ENCODE measurements around the gene KRCC1.
"Not testable (repeated sequence)": the region's sequence is repeated elsewhere in the genome, so short reads cannot be mapped to it uniquely, and the experiment has no call there.

The KRCC1 gene

DNA sequence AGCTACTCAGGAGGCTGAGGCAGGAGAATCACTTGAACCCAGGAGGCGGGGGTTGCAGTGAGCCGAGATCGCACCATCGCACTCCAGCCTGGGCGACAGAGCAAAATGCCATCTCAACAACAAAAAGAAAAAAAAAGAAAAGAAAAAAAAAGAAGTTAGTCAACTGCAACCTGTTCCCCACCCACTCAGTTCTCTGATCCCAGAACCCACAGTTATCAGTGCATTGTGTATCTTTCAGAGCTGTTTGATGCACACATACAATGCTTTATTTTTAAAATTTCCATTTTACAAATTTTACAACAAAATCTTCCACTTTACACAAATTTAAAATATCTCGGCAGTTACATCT lies 53.2 kb downstream of the KRCC1 start:
- Histone ChIP-seq H3K27ac (ENCODE audit: low read depth, low read length, severe bottlenecking) (no peak overlapping the region), H3K36me3 (ENCODE audit: control insufficient read depth, insufficient read depth, low read length) (no peaks in the 10 kb centered on the region), H3K4me3 (ENCODE audit: extremely low read depth, insufficient read depth, low read length, poor library complexity, severe bottlenecking) (no peak overlapping the region), H3K4me1 (ENCODE audit: control insufficient read depth, insufficient read depth, low read length, poor library complexity, severe bottlenecking) (no peaks in the 10 kb centered on the region), H3K9me3 (ENCODE audit: control insufficient read depth, low read length) (no peaks in the 10 kb centered on the region)
- WGBS, 2 experiments (ENCODE audit: insufficient coverage in 2 of 2) = 93% methylated on average over 4 of the region's 6 CpGs; no CpG with 5 or more reads in 1 of the 2 experiments

DNA sequence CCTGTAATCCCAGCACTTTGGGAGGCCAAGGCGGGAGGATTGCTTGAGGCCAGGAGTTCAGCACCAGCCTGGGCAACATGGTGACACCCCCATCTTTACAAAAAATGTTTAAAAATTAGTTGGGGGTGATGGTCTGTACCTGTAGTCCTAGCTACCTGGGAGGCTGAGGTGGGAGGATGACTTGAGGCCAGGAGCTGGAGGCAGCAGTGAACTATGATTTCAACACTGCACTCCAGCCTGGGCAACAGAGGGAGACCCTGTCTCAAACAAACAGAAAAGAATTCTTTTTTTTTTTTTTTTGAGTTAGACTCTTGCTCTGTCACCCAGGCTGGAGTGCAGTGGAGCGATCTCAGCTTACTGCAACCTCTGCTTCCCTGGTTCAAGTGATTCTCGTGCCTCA lies 55.1 kb downstream of the KRCC1 start:
- not testable (repeated sequence) for H3K4me3 ChIP-seq (ENCODE audit: extremely low read depth, insufficient read depth, low read length, poor library complexity, severe bottlenecking); H3K27ac ChIP-seq (ENCODE audit: low read depth, low read length, severe bottlenecking); H3K36me3 ChIP-seq (ENCODE audit: control insufficient read depth, insufficient read depth, low read length); H3K9me3 ChIP-seq (ENCODE audit: control insufficient read depth, low read length); H3K4me1 ChIP-seq (ENCODE audit: control insufficient read depth, insufficient read depth, low read length, poor library complexity, severe bottlenecking)
- 50% methylated on average over 2 of the region's 3 CpGs for WGBS, 2 experiments (ENCODE audit: insufficient coverage in 2 of 2)

DNA sequence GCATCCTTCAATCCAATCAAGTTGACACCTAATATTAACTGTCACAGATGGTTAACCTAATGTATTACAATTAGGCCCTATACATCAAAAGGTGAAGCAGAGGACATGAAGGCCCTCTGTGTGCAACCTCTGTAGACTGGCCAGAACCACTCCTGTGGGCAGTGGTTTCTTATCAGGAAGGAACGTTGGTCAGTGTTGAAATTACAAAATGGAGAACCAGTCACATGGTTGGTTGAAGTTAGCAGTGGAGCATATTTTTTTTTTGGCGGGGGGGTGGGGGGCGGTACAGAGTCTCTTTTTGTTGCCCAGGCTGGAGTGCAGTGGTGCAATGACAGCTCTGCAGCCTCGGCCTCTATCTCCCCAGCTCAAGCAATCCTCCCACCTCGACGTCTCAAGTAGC lies 59.0 kb downstream of the KRCC1 start:
- Histone ChIP-seq H3K36me3 (ENCODE audit: control insufficient read depth, insufficient read depth, low read length) (no peaks in the 10 kb centered on the region), H3K27ac (ENCODE audit: low read depth, low read length, severe bottlenecking) (no peak overlapping the region), H3K9me3 (ENCODE audit: control insufficient read depth, low read length) (no peaks in the 10 kb centered on the region), H3K4me1 (ENCODE audit: control insufficient read depth, insufficient read depth, low read length, poor library complexity, severe bottlenecking) (no peaks in the 10 kb centered on the region), H3K4me3 (ENCODE audit: extremely low read depth, insufficient read depth, low read length, poor library complexity, severe bottlenecking) (no peak overlapping the region)
- 80 to 97% methylated on average over 1 to 6 of the region's 6 CpGs for WGBS, 2 experiments (ENCODE audit: insufficient coverage in 2 of 2)

DNA sequence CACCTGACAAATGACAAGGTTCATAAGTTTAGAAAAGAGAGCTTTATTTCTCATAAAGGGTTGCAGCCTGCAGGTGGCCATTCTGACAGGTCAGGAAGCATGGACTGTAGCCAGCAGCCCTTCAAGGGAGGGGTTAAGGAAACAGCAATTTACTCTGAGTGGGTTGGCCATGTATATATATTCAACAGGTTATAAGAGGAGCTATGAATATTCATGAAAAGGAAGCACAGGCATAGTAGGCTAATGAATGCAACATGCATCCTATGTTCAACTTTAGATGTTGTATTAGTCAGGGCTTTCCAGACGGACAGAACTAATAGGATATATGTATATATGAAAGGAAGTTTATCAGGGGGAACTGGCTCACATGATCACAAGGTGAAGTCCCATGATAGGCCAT lies 59.8 kb downstream of the KRCC1 start:
- Histone ChIP-seq H3K4me3 (ENCODE audit: extremely low read depth, insufficient read depth, low read length, poor library complexity, severe bottlenecking) (no peak overlapping the region), H3K36me3 (ENCODE audit: control insufficient read depth, insufficient read depth, low read length) (no peaks in the 10 kb centered on the region), H3K27ac (ENCODE audit: low read depth, low read length, severe bottlenecking) (no peak overlapping the region), H3K4me1 (ENCODE audit: control insufficient read depth, insufficient read depth, low read length, poor library complexity, severe bottlenecking) (no peaks in the 10 kb centered on the region), H3K9me3 (ENCODE audit: control insufficient read depth, low read length) (no peaks in the 10 kb centered on the region)
- 86 to 89% methylated on average over 1 of the region's 1 CpG for WGBS, 2 experiments (ENCODE audit: insufficient coverage in 2 of 2)

DNA sequence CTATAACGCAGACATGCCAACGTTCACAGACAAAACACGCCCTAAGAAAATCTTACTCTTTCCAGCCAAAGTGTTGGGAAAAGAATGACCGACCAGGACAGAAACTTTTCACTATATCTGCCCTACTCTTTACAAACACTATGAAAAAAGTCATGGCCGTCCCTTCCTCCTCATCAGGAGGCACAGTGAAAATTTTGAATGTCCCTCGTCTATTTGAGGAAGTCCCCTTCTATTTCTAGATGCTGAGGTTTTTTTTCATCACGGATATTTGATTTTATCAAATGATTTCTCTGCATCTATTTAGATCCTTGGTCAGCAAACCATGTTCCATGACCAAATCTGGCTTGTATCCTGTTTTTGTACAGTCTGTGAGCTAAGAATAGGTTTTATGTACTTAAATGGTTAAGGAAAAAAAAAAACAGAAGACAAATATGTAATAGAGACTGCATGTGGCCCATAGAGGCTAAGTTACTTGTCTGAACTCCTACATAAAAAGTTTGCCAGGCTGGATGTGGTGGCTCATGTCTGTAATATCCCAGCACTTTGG lies 61.2 kb downstream of the KRCC1 start:
- H3K9me3 ChIP-seq (ENCODE audit: control insufficient read depth, low read length); H3K4me3 ChIP-seq (ENCODE audit: extremely low read depth, insufficient read depth, low read length, poor library complexity, severe bottlenecking); H3K4me1 ChIP-seq (ENCODE audit: control insufficient read depth, insufficient read depth, low read length, poor library complexity, severe bottlenecking); H3K27ac ChIP-seq (ENCODE audit: low read depth, low read length, severe bottlenecking); H3K36me3 ChIP-seq (ENCODE audit: control insufficient read depth, insufficient read depth, low read length): not testable (repeated sequence)
- no CpG with 5 or more reads among the region's 7 CpGs for WGBS, 2 experiments (ENCODE audit: insufficient coverage in 2 of 2)

DNA sequence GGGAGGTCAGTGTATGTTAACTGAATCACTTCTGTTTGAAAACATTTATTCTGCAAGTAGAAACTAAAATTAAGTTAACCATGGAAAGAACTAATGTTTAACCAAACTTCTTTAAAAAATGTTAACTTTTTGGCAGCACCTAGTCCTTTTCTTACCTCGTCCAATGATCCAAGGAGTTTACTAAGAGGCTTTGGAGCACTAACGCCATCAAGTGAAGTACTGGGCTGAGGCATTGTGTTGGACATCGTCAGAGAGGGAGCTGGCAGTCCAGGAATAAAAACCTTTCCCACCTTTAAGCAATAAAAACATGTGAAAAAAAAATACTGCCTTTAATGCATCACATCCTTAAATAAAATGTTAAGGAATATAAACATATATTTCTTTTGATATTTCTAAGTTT lies 63.0 kb downstream of the KRCC1 start:
- H3K27ac ChIP-seq (ENCODE audit: low read depth, low read length, severe bottlenecking); H3K4me1 ChIP-seq (ENCODE audit: control insufficient read depth, insufficient read depth, low read length, poor library complexity, severe bottlenecking); H3K9me3 ChIP-seq (ENCODE audit: control insufficient read depth, low read length); H3K4me3 ChIP-seq (ENCODE audit: extremely low read depth, insufficient read depth, low read length, poor library complexity, severe bottlenecking); H3K36me3 ChIP-seq (ENCODE audit: control insufficient read depth, insufficient read depth, low read length): not testable (repeated sequence)
- no CpG with 5 or more reads among the region's 3 CpGs for WGBS, 2 experiments (ENCODE audit: insufficient coverage in 2 of 2)

DNA sequence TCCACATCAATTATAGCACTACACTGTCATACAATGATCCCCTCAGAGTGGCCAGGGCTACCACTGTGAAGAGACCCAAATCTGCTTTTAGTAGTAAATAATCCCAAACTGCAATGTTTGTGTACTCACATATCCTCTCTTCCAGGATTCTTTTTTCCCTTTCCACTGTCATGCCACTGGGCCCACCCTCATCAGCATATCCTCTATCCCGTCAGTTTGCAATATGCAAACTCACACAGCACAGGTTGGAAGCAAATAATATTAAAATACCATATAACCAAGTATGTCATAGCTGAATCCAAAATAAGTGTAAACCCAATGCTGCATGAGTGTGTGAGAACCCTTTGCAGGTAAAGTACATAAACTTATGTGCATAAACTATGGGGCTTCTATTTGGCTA lies 68.1 kb downstream of the KRCC1 start:
- not testable (repeated sequence) for H3K9me3 ChIP-seq (ENCODE audit: control insufficient read depth, low read length); H3K36me3 ChIP-seq (ENCODE audit: control insufficient read depth, insufficient read depth, low read length); H3K4me3 ChIP-seq (ENCODE audit: extremely low read depth, insufficient read depth, low read length, poor library complexity, severe bottlenecking); H3K4me1 ChIP-seq (ENCODE audit: control insufficient read depth, insufficient read depth, low read length, poor library complexity, severe bottlenecking); H3K27ac ChIP-seq (ENCODE audit: low read depth, low read length, severe bottlenecking)
- WGBS, 2 experiments (ENCODE audit: insufficient coverage in 2 of 2) = no CpG with 5 or more reads among the region's 1 CpG

DNA sequence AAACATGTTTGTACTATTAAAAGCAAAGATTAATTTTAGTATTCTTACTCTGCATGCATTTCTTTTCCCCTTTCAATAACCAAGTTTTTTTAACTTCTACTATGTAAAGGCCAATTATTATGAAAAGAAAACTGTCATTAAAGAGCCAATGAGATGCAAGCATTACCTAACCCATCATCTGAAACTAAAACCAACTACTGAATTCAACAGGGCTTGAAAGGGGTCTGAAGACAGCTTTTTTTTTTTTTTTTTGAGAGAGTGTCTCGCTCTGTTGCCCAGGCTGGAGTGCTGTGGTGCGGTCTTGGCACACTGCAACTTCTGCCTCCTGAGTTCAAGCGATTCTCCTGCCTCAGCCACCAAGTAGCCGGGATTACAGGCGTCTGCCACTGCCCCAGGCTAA lies 69.7 kb downstream of the KRCC1 start:
- not testable (repeated sequence) for H3K27ac ChIP-seq (ENCODE audit: low read depth, low read length, severe bottlenecking); H3K4me1 ChIP-seq (ENCODE audit: control insufficient read depth, insufficient read depth, low read length, poor library complexity, severe bottlenecking); H3K9me3 ChIP-seq (ENCODE audit: control insufficient read depth, low read length); H3K36me3 ChIP-seq (ENCODE audit: control insufficient read depth, insufficient read depth, low read length); H3K4me3 ChIP-seq (ENCODE audit: extremely low read depth, insufficient read depth, low read length, poor library complexity, severe bottlenecking)
- 100% methylated on average over 2 of the region's 5 CpGs; no CpG with 5 or more reads in 1 of the 2 experiments for WGBS, 2 experiments (ENCODE audit: insufficient coverage in 2 of 2)

DNA sequence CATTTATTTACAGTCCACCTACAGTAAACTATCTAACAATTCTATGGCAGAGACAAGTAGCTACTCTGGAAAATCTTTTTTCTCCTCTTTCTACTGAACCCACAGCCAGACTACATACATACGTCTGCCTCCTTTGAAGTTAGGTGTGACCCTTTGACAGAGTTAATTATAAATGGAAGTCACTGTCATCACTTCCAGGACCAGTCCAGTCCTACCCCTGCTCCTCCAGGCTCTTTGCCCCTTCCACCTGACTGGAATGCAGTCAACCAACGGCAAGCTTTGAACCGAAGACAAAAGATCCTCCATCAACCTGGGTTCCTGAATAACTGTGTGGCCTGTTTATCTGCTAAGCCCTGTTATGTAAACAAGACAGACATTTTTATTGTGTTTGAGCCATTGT lies 74.4 kb downstream of the KRCC1 start:
- not testable (repeated sequence) for H3K36me3 ChIP-seq (ENCODE audit: control insufficient read depth, insufficient read depth, low read length); H3K4me1 ChIP-seq (ENCODE audit: control insufficient read depth, insufficient read depth, low read length, poor library complexity, severe bottlenecking); H3K27ac ChIP-seq (ENCODE audit: low read depth, low read length, severe bottlenecking); H3K4me3 ChIP-seq (ENCODE audit: extremely low read depth, insufficient read depth, low read length, poor library complexity, severe bottlenecking); H3K9me3 ChIP-seq (ENCODE audit: control insufficient read depth, low read length)
- WGBS, 2 experiments (ENCODE audit: insufficient coverage in 2 of 2) = no CpG with 5 or more reads among the region's 3 CpGs

Measured in mesodermal cell (in vitro differentiated cells).